GM19397 (cell line): Measurements from ENCODE around the gene NEK7.

Experiments
- ATAC-seq: cut with Tn5 transposase; IDR thresholded peaks from one replicate; pipeline ENCODE4 v1.9.1; 2021; ENCODE audit warnings: mild to moderate bottlenecking, moderate library complexity; ENCODE audit not compliant: unreplicated experiment

The NEK7 gene

DNA sequence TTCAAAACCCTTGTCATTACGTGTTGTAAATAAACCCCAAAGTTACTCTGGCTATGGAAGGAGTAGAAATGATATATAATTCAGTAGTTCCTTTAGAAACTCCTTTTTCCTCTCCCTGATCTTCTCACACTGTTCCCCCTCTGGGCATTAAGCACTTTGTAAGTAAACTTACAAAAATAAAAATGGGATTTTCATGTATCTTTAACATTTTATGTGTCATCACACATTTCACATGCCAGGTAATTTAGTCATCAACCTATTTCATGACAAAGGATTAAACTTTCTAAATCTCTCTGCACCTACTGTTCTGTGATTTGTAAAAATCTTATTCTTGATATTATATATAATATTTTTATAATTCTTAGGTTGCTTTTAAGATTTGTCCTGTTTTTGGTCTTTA, 176.9 kb downstream of the NEK7 start:
- ATAC-seq, result no peak

DNA sequence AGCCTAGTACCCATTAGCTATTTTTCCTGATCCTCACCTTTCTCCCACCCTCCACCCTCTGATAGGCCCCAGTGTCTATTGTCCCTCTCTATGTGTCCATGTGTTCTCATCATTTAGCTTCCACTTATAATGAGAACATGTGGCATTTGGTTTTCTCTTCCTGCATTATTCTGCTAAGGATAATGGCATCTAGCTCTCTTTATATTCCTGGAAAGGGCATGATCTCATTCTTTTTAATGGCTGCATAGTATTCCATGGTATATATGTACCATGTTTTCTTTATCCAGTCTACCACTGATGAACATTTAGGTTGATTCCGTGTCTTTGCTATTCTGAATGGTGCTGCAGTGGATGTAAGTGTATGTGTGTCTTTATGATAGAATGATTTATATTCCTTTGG, 178.9 kb downstream of the NEK7 start:
- no peak for ATAC-seq

DNA sequence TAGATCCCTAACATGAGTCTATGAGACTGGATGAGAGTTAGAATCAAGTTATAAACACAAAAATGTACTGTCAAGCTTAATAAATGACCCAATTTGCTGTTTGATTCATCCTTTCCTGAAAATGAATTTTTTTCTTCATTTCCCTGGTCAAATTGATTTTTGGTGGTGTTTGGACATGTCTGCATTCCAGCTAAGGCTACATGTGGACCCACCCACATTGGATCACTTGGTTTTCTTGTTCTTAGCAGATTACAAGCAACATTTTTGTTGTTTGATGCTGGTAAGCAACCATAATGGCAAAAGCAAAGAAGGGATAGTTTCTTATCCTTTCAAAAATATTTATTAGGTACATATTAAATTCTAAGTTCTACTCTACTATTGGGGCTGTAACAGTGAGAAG, 181.1 kb downstream of the NEK7 start:
- ATAC-seq, result no peak

DNA sequence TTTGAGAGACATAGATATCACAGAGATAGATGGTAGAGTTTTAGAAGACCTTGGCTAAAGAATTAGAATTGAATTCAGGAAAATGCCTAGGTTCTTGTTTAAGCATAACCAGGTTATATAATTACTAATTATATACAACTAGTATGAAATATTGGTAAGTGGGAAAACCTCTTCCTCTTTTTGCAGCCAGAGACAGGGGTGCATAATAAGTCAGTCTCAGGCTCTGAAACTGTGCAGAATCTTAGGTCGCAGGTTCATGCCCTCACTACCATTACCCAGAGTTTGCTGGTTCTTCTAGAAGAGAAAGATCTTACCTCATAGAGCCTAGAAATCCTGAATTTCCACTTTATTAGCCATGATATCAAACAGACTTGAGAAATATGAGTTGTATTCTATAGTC, 183.3 kb downstream of the NEK7 start:
- ATAC-seq, result no peak

DNA sequence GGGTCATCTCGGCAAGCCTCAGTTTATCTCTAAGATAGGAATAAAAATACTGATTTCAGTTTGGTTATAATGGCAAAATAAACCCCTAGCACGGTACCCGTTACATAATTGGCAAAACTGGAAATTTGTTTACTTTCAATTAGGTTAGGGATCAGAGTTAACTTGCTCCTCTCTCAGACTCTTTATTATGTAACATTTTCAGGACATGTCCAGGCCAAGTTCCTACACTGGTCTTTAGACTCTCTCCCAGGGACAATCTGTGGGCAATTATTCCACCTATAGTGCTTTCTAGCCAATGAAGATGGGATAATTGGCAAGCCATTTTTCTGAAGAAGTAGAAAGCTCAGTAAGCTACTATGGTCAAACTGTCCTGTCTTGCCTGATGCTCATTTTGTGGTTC, 189.4 kb downstream of the NEK7 start:
- no peak for ATAC-seq

DNA sequence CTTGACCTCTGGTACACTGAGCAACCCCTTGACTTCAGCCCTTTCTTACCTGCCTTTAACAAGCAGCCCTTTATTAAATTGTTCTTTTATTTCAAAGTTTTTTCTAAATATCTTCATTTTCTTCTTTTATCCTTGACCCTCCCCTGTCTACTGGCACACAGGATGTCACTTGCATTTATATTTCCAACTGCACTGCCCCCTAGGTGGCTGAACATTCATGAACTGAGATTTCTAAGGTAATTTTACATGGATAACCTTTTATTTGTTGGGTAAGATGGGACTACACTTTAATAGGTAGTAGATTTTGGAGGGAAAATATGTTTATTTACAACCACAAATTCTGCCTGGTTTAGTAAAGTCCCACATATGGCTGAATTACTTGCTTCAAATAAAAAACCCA, 193.7 kb downstream of the NEK7 start:
- ATAC-seq, result no peak

DNA sequence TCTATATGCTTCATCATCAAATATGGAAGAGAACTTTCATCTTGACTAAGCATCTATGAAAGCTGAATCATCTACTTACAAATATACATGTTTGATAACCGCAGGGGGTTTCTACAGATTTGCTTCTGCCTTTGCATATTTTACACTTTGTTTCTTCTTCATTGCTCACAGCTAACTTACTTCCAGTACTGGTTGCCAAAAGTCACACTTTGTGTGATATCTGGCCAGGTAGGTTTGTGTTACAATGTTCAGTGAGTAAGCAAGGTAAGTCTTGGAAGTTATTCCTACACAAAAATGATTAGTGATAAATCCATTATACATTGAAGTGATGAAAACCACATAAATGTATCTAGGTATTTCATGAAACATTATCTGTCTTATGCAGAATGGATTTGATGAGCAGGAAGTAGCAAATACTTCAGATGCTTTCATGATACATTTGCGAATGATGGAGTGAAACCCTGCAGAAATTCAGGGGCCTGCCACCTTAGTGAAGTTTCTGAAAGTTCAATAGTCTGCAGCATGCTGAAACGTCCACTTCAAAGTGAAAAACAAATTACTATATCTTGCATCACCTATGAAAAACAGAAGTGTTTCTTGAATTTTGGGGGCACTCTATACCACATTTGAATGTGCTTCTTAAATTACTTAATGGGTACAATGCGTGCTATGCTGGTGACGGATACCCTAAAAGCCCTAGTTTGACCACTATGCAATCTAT, 196.3 kb downstream of the NEK7 start:
- peak; percentile 80 for ATAC-seq

DNA sequence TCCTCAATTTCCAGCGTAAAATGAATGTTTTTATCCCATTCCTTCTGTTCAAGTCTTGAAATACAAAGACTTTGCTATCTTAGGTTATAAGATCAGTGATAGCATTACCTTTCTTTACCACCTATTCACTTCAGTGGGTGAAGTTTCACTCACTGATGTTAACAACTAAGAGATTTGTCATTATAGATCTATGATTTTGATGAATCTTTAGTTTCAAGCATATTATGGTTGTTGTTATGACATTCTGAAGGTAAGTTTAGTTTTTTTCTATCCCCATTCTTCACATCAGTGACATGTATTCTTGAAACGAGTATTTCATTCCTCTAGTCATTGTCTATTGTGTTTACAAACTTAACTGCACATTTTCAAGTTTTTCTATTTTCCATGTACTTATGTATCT, 201.1 kb downstream of the NEK7 start:
- no peak for ATAC-seq

DNA sequence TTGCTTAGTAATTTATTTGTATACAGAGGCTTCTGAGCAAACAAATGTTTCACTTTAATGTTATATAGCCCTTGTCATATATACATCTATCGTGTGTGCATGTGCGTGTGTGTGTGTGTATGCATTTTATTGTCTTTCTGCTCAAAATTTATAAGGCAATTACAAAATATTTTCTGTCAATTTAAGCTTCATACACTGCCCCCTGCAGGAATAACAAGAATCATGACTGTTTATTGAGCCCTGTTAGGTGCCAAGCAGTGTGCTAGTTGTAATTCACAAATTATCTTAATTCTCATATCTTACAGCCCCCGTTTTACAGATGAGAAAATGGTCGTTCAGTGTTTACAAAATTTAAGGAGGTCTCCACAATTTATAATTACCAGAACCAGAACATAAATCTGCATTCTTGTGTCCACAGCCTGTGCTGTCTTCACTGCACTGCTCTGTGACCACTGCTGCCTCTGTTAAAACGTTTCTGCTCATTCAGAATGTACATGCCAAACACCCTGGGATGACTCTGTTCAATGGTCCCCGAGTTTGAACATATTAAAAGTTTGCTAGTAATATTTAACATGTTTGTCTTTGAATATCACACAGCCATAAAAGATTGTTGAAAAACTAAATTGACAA, 202.3 kb downstream of the NEK7 start:
- no peak for ATAC-seq

DNA sequence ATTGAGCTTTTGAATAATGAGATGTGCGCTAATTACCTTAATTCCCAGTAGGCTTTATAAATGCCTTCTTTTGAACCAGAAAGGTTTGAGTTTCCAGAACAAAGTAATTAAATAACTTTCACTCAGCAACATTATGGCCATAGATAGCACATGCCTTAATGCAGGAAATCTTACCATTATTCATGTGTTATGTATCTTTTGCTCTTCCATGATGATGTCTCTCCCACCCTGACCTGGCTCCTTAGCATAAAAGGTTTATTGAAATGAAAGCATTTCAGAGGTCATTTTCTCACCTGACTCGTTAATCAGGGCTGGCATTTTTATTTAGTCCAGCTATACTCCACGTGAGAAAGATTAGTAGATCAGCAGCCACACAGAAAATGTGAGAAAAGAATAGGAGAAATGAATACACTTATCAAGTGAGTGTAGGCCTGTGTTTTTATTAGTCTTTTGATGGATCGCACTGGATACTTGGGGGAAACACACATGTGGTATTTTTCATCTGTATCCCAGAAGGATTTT, 203.5 kb downstream of the NEK7 start:
- ATAC-seq, result no peak

DNA sequence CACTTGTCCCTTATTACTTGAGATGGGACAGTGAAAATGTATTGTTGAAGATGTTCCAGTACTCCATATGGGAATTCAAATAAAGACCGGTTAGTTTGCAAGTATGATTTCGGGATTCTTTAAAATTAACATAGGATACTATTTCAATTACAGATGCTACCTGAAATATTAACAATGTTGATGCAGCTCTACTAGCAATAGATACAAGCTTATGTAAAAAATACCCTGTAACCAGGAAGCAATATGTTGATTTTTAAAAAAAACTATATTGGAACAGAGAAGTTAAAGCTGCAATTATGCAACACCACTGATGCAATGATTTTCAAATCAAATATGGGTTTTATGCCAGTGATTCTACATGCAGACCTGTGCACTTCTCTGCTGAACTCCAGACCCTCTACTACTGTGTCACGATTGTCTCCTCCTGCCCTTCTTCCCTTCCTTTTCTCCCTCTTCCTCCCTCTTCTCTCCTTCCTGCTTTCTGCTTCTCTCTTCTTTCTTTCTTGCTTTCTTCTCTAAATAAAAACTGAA, 204.5 kb downstream of the NEK7 start:
- no peak for ATAC-seq

DNA sequence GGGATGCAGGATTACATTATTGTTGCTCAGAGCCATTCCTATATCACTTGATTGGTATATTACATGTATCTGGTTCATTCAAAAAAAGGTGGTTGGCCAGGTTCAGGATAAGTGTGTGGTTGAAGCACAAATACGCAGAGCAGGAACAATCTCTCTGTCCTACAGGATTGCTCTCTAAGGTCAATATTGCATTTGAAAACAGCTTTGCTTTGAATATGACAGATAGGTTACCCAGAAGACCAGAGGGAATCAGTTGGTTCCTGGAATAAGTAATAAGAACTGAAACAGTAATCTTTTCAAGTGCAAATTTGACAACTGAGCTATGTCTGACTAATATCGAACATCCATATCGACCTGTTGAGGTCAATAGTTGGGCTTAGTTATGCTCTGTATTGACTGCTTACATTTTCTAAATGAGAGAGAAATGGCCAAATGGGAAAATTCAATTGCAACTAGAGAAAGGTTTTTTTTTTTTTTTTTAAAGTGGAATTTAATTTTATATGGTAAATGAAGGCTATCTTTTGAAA, 206.9 kb downstream of the NEK7 start:
- no peak for ATAC-seq

DNA sequence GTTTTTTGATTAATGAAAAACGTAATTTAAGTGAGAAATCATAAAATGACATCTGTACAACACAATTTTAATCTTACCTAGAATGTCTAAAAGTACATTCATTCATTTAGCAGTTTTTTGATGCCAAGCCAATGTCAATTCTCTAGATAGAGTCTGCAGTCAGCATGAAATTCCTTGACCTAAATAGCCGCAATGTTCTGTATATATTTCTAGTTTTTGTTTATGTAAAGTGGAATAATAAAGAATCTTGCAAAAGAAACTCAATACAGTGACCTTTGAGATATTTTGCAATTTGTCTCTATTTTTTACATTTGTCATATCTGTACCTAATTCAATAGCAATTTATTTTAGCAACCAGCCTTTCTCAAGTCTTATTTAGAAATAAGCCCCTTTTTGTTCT, 207.7 kb downstream of the NEK7 start:
- no peak for ATAC-seq

DNA sequence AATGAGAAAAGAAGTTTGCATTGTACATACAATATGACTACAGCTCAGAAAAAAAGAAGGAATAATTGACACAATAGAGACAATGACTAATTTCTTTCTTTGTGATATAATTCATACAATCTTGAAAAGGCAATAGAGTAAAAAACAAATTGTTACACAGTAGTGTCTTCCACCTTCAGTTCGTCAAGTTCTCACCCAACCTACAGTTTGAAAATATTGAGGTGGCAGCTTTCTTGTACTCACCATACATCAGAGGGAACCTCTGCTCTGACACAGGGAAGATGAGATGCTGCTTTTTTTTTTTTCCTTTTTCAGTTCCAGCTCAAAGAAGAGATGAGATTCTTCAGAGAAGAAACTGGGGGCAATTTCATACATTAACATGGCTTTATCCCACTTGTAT, 210.5 kb downstream of the NEK7 start:
- ATAC-seq, result no peak

DNA sequence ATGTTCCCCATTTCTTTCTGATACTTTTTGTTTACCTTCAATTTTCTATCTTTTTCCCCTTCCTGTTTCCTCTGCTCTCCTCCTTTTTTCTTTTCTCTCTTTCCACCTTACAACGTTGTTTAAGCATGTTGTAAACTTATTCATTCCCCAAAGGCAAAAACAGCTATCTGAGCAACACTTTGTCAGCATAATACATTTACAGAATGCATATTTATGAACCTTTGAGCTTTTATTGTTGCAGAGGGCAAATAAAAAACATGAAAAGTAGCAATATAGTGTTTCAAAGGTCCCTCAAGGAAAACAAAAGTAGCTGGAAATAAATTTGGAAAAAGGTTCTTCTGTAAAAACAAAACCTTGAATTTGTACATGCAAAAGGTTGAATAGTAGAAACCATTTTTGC, 214.2 kb downstream of the NEK7 start:
- no peak for ATAC-seq
